ENCODE measurements around the gene TMEM252.

DNA sequence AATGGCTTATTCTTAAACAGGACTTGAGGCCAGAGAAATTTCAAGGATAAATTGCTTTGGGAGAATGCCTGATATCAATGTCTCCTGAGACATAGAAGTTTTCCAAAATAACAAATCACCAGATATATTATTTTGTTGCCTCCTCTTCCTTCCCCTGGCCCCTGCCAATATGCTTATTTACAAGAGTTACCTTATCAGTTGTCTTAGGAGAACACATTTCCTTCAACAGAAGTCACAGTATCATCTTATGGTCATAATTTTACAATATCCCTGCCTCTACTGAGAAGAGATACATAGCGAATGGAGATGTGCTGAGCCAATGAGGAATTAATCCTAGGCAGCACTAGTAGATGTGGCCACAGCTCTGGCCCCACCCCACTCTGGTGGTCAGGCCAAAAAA, 43.1 kb downstream of the TMEM252 start:
- no peak for TF ChIP-seq CTCF (conservative IDR thresholded peaks at IDR 0.05; ENCODE audit: low read depth, low read length)
- TF ChIP-seq EZH2 (IDR thresholded peaks at IDR 0.05; ENCODE audit: borderline replicate concordance, low read depth, low read length, poor library complexity, severe bottlenecking), result no peak

All from A673 (cell line).